HepG2 (cell line): Measurements from ENCODE around the gene CELF4. TPM values are rescaled to one million over a fixed set of nuclear protein-coding genes. Genes with fewer than 3 reads are reported as not detected.

ENCODE experiments used
- ATAC-seq: fragments of 200-7000 bp; cut with Tn5 transposase; 3 replicates; pipeline ENCODE4 v1.9.1; 2020; ENCODE audit warnings: mild to moderate bottlenecking, moderate library complexity
- BruUV-seq: library from RNA; stranded (reverse); fragments of 400-500 nt; replicated peaks from 2 replicates; lab custom pipeline; 2021; lab: Mats Ljungman, UMichigan
- CTCF ChIA-PET: fragments of 300-600 bp; formaldehyde crosslinking; extraction: SDS; loops from one replicate; lab custom pipeline; 2021; ENCODE audit warnings: low total read pairs, inconsistent platforms, low intra/inter-chr PET ratio; lab: Yijun Ruan, JAX
- POLR2A ChIA-PET: fragments of 350-600 bp; sonication (Branson Sonifier 250); formaldehyde crosslinking; loops from one replicate; lab custom pipeline; 2020; ENCODE audit warnings: antibody characterized with exemption, inconsistent platforms; lab: Yijun Ruan, JAX
- DNase-seq: peaks from one replicate; pipeline ENCODE4 v3.0.0-alpha.2; 2015; ENCODE audit warnings: low spot score
- FAIRE-seq: peaks from 3 replicates; lab custom pipeline; 2011; peaks lifted over from hg19 to GRCh38; lab: Jason Lieb, UNC
- H2AFZ ChIP-seq: one replicate; pipeline ENCODE4 v1.6.1; 2011; ENCODE audit warnings: low read length, inconsistent platforms
- H3K27ac ChIP-seq: fragments of 300-600 bp; 3 replicates; pipeline ENCODE4 v1.8.0; 2011; ENCODE audit warnings: mixed run types, mild to moderate bottlenecking, mixed read lengths, low read length, inconsistent platforms; ENCODE audit not compliant: insufficient read depth; ENCODE audit errors: extremely low read length
- H3K27me3 ChIP-seq, 2 experiments: fragments of 200-600 bp in 1 of 2; 2 replicates in 1 of 2; 3 replicates in 1 of 2; pipeline versions ENCODE4 v1.6.0 to v1.8.0; 2011; ENCODE audit warnings: low read length in 2 of 2, mild to moderate bottlenecking in 2 of 2, moderate library complexity in 2 of 2, inconsistent platforms in 1 of 2; ENCODE audit not compliant: insufficient read depth in 2 of 2, control insufficient read depth in 1 of 2
- H3K36me3 ChIP-seq, 2 experiments: fragments of 200-600 bp in 1 of 2; replicated peaks in 1 of 2; 2 replicates in 1 of 2; 3 replicates in 1 of 2; pipeline versions ENCODE4 v1.5.1 to v1.8.0; 2011; ENCODE audit warnings: low read length in 2 of 2, inconsistent platforms in 1 of 2; ENCODE audit not compliant: insufficient read depth in 2 of 2, control insufficient read depth in 1 of 2
- H3K4me1 ChIP-seq: 2 replicates; pipeline ENCODE4 v1.5.1; 2012; ENCODE audit warnings: low read length, inconsistent platforms; ENCODE audit not compliant: insufficient read depth
- H3K4me2 ChIP-seq: 2 replicates; pipeline ENCODE4 v1.6.0; 2011; ENCODE audit warnings: low read depth, low read length, inconsistent platforms
- H3K4me3 ChIP-seq, 3 experiments: fragments of 200-600 bp in 1 of 3; sonication (generic), shearing (Covaris generic) in 1 of 3; replicated peaks in 1 of 3; 2 replicates each; pipeline ENCODE4 v1.5.1; 2011 to 2016; ENCODE audit warnings: low read length in 3 of 3, inconsistent platforms in 2 of 3, low read depth in 2 of 3, mild to moderate bottlenecking in 2 of 3, control low read depth in 1 of 3, mixed read lengths in 1 of 3; ENCODE audit not compliant: insufficient read depth in 1 of 3
- H3K79me2 ChIP-seq: one replicate; pipeline ENCODE4 v1.6.1; 2011; ENCODE audit warnings: low read length, inconsistent platforms; ENCODE audit not compliant: insufficient read depth
- H3K9ac ChIP-seq: 2 replicates; pipeline ENCODE4 v1.6.0; 2011; ENCODE audit warnings: mild to moderate bottlenecking, low read depth, low read length, inconsistent platforms; ENCODE audit not compliant: insufficient read depth
- H3K9me3 ChIP-seq: 2 replicates; pipeline ENCODE4 v1.5.1; 2012; ENCODE audit warnings: mild to moderate bottlenecking, low read length
- H4K20me1 ChIP-seq: 2 replicates; pipeline ENCODE4 v1.6.0; 2011; ENCODE audit warnings: inconsistent platforms, mild to moderate bottlenecking, low read length, moderate library complexity; ENCODE audit not compliant: insufficient read depth
- ARNT ChIP-seq: fragments of 450-650 bp; IDR thresholded peaks from 2 replicates; pipeline ENCODE4 v1.6.1; 2017
- CENPT ChIP-seq: sonication (generic); formaldehyde crosslinking; IDR thresholded peaks from 2 replicates; pipeline ENCODE4 v1.8.0; 2022; ENCODE audit warnings: low read depth, mild to moderate bottlenecking, moderate library complexity, missing genetic modification reagents
- FOXK2 ChIP-seq: fragments of 450-650 bp; IDR thresholded peaks from 2 replicates; pipeline ENCODE4 v1.6.1; 2016
- GZF1 ChIP-seq: sonication (generic); formaldehyde crosslinking; IDR thresholded peaks from 2 replicates; pipeline ENCODE4 v1.5.1; 2020; ENCODE audit warnings: mild to moderate bottlenecking, missing genetic modification reagents
- IKZF4 ChIP-seq: sonication (generic); formaldehyde crosslinking; IDR thresholded peaks from 2 replicates; pipeline ENCODE4 v1.5.1; 2020; ENCODE audit warnings: borderline replicate concordance, mild to moderate bottlenecking, low read depth, missing genetic modification reagents; ENCODE audit errors: not compliant biosample characterization
- MAFF ChIP-seq: IDR thresholded peaks from 2 replicates; pipeline ENCODE4 v1.6.1; 2011; ENCODE audit warnings: low read depth, low read length, improper control_type of control experiment
- MIXL1 ChIP-seq: IDR thresholded peaks from 2 replicates; pipeline ENCODE4 v1.6.1; 2016
- MYC ChIP-seq: sonication (generic); formaldehyde crosslinking; IDR thresholded peaks from 2 replicates; pipeline ENCODE4 v1.9.0; 2021; ENCODE audit warnings: missing genetic modification reagents, borderline replicate concordance
- PITX1 ChIP-seq: sonication (generic); formaldehyde crosslinking; IDR thresholded peaks from 2 replicates; pipeline ENCODE4 v1.5.1; 2020; ENCODE audit warnings: mild to moderate bottlenecking, missing genetic modification reagents
- POLR2A ChIP-seq, 2 experiments: IDR thresholded peaks; 2 replicates each; pipeline ENCODE4 v1.6.1; 2011; ENCODE audit warnings: low read depth in 2 of 2, low read length in 2 of 2, mild to moderate bottlenecking in 1 of 2, moderate library complexity in 1 of 2; ENCODE audit not compliant: insufficient read depth in 1 of 2
- RAD51 ChIP-seq: fragments of 450-650 bp; IDR thresholded peaks from 2 replicates; pipeline ENCODE4 v1.6.1; 2016; ENCODE audit warnings: borderline replicate concordance
- RBM39 ChIP-seq: fragments of 200-400 bp; formaldehyde crosslinking; IDR thresholded peaks from one replicate; pipeline ENCODE4 v1.6.1; 2018; ENCODE audit warnings: antibody characterized with exemption, mild to moderate bottlenecking, low read depth, low read length; ENCODE audit not compliant: poor library complexity, severe bottlenecking
- REST ChIP-seq, 2 experiments: IDR thresholded peaks; 2 replicates each; pipeline ENCODE4 v1.6.1; 2011 to 2012; ENCODE audit warnings: low read length in 2 of 2, borderline replicate concordance in 1 of 2, low read depth in 1 of 2, mild to moderate bottlenecking in 1 of 2, moderate library complexity in 1 of 2
- ZBTB38 ChIP-seq: sonication (generic); formaldehyde crosslinking; IDR thresholded peaks from 2 replicates; pipeline ENCODE4 v1.5.1; 2020; ENCODE audit warnings: mild to moderate bottlenecking, missing genetic modification reagents
- ZNF501 ChIP-seq: sonication (generic); formaldehyde crosslinking; IDR thresholded peaks from 2 replicates; pipeline ENCODE4 v1.5.1; 2020; ENCODE audit warnings: mild to moderate bottlenecking, moderate library complexity, missing genetic modification reagents
- ZNF530 ChIP-seq: sonication (generic); formaldehyde crosslinking; IDR thresholded peaks from 2 replicates; pipeline ENCODE4 v1.5.0; 2020; ENCODE audit warnings: low read depth, mild to moderate bottlenecking, missing genetic modification reagents
- ZNF614 ChIP-seq: IDR thresholded peaks from 2 replicates; pipeline ENCODE4 v1.6.1; 2018; ENCODE audit warnings: missing biosample characterization, missing genetic modification reagents, inconsistent platforms, borderline replicate concordance
- ZUFSP ChIP-seq: sonication (generic); formaldehyde crosslinking; IDR thresholded peaks from 2 replicates; pipeline ENCODE4 v1.9.0; 2021; ENCODE audit warnings: missing genetic modification reagents, mild to moderate bottlenecking, borderline replicate concordance
- WGBS: methylation state at CpG from one replicate; pipeline ENCODE4 v1.1.6; 2017; ENCODE audit warnings: low lambda C conversion rate; 5-methylcytosine and 5-hydroxymethylcytosine counted together
- in situ Hi-C: cut with HindIII; loops from 2 replicates; pipeline ENCODE4 v1.10.0; 2017; ENCODE audit warnings: low pct_unique_long_range_greater_than_20kb; ENCODE audit not compliant: extremely low pct_ligation_motif_present
- intact Hi-C: fragments of 100-400 bp; cut with micrococcal nuclease; formaldehyde crosslinking; loops from one replicate; pipeline ENCODE4 v1.10.0; 2022; ENCODE audit not compliant: unreplicated experiment
- polyA plus RNA-seq, 8 experiments: library from polyadenylated mRNA; depleted of rRNA in 3 of 8; stranded (reverse) in 7 of 8; unstranded in 1 of 8; fragments of >200 nt; fragmentation: Illumina TruSeq in 4 of 8; extraction: Trizol in 4 of 8; gene quantifications; 2 replicates each; pipeline versions ENCODE4 v1.2.1 to v1.2.3, GENCODE V29; 2011 to 2016; ENCODE audit warnings: low read depth in 4 of 8, missing spikeins in 1 of 8, mixed read lengths in 1 of 8; ENCODE audit not compliant: insufficient read depth in 1 of 8
- total RNA-seq, 5 experiments: library from RNA; depleted of rRNA; stranded (reverse); fragments of >200 nt; fragmentation: Illumina TruSeq; extraction: Trizol; gene quantifications; 2 replicates each; pipeline ENCODE4 v1.2.3, GENCODE V29; 2016; ENCODE audit warnings: low read depth in 1 of 5
- TF ChIP-seq, protein P1 (sequence below): sonication (generic); formaldehyde crosslinking; IDR thresholded peaks from 2 replicates; pipeline ENCODE4 v1.4.0; 2020; ENCODE audit warnings: missing genetic modification reagents

Gene CELF4
- total and polyA plus RNA-seq, 2 of the 13 experiments (the other 11 are each of a cell fraction or from before 2014, with no cell fraction given), result not detected

DNA sequence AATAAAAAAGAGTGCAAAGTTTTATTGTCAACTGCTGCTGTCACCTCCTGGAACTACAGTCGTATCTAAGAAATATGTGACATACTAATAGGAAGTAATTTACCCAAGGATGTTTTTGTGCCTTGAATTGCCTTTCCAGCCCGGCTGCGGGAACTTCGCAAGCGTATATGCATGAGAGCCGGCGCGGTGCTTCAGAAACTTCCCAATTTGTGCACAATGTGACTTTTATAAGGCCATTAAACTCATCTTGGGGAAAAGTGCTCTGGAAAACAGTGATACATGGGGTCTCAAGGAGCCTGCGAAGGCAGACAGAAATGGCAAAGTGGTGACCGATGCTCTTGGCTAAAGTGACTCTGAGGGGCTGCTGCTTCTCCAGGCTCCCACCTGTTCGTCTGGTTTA lies 41.7 kb upstream of the CELF4 start:
- Histone ChIP-seq H3K79me2 (no peaks in the 10 kb centered on the region), H3K9me3 (no peaks in the 10 kb centered on the region), H3K4me3 (no peak overlapping the region), H3K4me1 (no peaks in the 10 kb centered on the region), H4K20me1 (no peaks in the 10 kb centered on the region), H3K27me3 (no peaks in the 10 kb centered on the region), H3K27ac (no peak overlapping the region), H3K9ac (no peak overlapping the region), H2AFZ (no peak overlapping the region), H3K36me3 (no peaks in the 10 kb centered on the region), H3K4me2 (no peak overlapping the region)
- DNase-seq, result no peak
- in situ Hi-C loops (no loop called here), intact Hi-C loops (no loop called here)
- CTCF ChIA-PET, result no interaction called here
- whole genome bisulfite sequencing, result 50% methylated on average over 11 of the region's 11 CpGs
- TF ChIP-seq ZBTB38 (CRISPR knock-in tag), result no peak
- no peak for TF ChIP-seq POLR2A (IDR thresholded peaks at IDR 0.05; ENCODE audit: insufficient read depth in 1 of 2, low read depth in 2 of 2, low read length in 2 of 2)
- TF ChIP-seq ZNF614 (CRISPR knock-in tag), result no peak
- no peak for TF ChIP-seq FOXK2
- no peak for TF ChIP-seq PITX1 (CRISPR knock-in tag)
- TF ChIP-seq RAD51, result no peak
- no peak for TF ChIP-seq REST (IDR thresholded peaks at IDR 0.05; ENCODE audit: borderline replicate concordance in 1 of 2, low read depth in 1 of 2, low read length in 2 of 2)
- TF ChIP-seq IKZF4 (CRISPR knock-in tag), result no peak
- no peak for TF ChIP-seq ZUFSP
- TF ChIP-seq ZNF501 (CRISPR knock-in tag), result no peak
- no peak for TF ChIP-seq MYC (CRISPR knock-in tag)
- TF ChIP-seq MAFF, result no peak
- no peak for TF ChIP-seq CENPT (CRISPR knock-in tag)
- TF ChIP-seq, protein P1, sequence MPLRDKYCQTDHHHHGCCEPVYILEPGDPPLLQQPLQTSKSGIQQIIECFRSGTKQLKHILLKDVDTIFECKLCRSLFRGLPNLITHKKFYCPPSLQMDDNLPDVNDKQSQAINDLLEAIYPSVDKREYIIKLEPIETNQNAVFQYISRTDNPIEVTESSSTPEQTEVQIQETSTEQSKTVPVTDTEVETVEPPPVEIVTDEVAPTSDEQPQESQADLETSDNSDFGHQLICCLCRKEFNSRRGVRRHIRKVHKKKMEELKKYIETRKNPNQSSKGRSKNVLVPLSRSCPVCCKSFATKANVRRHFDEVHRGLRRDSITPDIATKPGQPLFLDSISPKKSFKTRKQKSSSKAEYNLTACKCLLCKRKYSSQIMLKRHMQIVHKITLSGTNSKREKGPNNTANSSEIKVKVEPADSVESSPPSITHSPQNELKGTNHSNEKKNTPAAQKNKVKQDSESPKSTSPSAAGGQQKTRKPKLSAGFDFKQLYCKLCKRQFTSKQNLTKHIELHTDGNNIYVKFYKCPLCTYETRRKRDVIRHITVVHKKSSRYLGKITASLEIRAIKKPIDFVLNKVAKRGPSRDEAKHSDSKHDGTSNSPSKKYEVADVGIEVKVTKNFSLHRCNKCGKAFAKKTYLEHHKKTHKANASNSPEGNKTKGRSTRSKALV (CRISPR knock-in tag), result no peak
- no peak for TF ChIP-seq ZNF530 (CRISPR knock-in tag)
- no peak for TF ChIP-seq GZF1 (CRISPR knock-in tag)
- TF ChIP-seq MIXL1 (CRISPR knock-in tag), result no peak
- TF ChIP-seq RBM39, result no peak
- no peak for TF ChIP-seq ARNT
- no peak for ATAC-seq
- no TSS peak for BruUV-seq
- POLR2A ChIA-PET, result no interaction called here
- FAIRE-seq, result no peak
